GM21529 (cell line): ENCODE data around the gene CLDN11.

ENCODE experiments used
- ATAC-seq: cut with Tn5 transposase; IDR thresholded peaks from one replicate; pipeline ENCODE4 v1.9.1; 2021; ENCODE audit not compliant: unreplicated experiment

The CLDN11 gene

DNA sequence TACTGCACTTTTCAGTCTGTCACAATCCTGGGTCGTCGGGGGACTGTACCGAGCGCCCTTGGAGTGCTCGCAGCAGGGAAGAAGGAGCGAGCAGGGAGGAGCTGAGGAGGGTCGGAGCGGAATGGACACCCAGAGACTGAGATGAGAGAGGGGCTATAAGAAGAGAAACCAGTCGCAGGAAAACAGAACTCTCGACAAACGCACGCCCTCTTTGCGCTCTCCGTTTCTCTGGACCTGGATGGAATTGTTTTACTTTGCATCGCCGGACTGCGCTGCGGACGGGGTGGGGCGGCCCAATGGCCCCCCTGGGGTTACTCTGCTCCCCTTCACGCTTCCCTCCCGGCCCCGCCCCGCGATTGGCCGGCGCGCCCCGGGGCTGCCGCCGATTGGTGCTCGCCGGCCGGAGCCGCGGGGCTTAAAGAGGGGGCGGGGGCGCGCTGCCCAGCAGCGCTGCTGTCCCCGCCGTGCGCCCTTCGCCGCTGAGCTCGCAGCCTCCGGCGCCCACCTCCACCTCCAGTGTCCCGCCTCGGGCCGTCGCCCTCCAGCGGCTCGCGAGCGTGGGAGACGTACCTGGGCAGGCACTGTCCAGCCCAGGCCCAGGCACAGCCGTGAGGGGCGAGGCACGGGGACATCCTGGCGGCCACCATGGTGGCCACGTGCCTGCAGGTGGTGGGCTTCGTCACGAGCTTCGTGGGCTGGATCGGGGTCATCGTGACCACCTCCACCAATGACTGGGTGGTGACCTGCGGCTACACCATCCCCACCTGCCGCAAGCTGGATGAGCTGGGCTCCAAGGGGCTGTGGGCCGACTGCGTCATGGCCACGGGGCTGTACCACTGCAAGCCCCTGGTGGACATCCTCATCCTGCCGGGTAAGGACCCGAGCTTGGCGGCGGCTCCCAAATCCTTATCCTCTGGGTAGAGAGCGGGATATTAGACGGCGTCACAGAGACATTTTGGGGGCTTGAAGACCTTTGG lies at the start of gene CLDN11:
TSS of gene CLDN11 (plus strand) at position 447 of the 977 bp plus-strand sequence. CDS start at position 646, 199 bp downstream.
- ATAC-seq = no peak

DNA sequence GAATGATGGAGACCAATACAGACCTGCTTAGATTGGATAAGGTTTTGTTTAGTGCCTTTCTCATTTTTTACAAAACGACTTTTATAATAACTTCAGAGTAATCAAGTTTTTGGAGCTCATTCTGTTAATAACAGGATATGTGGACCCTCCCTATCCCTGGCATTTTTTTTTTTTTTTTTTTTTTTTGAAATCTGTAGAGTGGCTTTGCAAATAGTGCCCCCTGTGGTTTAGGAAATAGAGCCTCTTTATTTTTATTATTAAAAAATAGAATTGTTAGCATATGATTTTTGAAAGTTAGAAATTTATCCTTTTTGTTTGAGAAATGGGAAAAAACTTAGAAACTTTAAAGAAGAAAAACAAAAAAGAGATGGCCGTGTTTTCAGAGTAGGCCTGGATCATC lies 49.7 kb upstream of the CLDN11 start:
- no peak for ATAC-seq

GRCh38 chr3:170372190-170372879 lies 46.3 kb upstream of the CLDN11 start:
- no peak for ATAC-seq

DNA sequence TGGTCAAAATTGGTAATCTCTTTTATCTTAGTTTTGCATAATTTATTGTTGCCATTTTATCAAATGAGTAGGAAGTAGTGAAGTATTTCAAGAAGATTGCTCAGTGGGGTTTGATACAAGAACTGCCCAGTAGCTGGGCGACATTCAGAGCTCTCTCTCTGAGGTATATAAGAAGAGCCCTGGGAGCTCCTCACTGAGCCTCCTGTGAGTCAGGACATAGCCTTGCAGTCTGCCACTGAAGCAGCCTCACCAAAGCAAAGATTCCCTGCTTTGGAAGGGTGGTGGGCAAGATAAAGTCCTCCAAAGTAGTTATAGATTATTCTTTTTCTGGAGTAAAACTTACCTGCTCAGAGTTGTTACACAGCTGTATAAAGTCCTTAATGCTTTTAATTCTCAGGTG lies 35.1 kb upstream of the CLDN11 start:
- ATAC-seq = no peak

- ATAC-seq = no peak
These were observed 32.2 kb upstream of the CLDN11 start for GRCh38 chr3:170386468-170386867.

- no peak for ATAC-seq
These were observed 30.7 kb upstream of the CLDN11 start for GRCh38 chr3:170387950-170388349.

- no peak for ATAC-seq
These were observed 27.6 kb upstream of the CLDN11 start for GRCh38 chr3:170391108-170391507.

GRCh38 chr3:170397685-170398084 lies 21.0 kb upstream of the CLDN11 start:
- no peak for ATAC-seq

DNA sequence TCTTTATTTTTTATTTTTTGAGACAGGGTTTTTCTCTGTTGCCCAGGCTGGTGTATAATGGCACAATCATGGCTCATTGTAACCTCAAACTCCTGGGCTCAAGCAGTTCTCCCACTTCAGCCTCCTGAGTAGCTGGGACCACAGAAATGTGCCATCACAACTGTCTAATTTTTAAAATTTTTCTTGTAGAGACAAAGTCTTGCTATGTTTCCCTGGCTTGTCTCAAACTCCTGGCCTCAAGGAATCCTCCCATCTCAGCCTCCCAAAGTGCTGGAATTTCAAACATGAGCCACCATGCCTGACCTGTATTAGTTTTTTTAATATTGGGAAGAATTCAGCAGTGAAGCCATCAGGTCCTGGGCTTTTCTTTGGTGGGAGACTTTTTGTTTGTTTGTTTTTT lies 13.6 kb upstream of the CLDN11 start:
- ATAC-seq = no peak

DNA sequence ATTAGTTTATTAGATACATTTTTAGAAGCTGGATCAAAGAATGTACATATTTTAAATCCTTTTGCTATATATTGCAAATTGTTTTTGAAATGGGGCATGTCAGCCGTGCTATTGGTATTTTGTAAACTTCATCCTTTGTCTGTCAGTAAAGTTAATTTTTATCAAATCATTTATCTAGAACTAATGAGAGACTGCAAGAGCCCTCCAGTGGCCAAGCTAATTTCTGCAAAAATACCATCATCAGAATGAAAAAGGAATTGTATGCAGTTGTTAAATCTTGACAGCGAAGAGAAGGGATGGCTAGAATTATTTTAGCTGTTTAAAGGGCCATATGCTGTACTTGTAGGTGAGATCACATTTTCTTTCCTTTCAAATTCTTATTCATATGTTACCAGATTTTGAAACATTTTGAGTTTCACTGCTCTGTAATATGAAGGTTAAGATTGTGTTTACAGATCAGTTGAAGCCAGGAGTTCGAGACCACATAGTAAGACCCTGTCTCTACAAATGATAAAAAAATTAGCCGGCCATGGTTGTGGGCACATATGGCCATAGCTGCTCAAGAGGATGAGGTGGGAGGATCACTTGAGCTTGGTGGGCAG lies 8.1 kb upstream of the CLDN11 start:
- ATAC-seq = no peak

DNA sequence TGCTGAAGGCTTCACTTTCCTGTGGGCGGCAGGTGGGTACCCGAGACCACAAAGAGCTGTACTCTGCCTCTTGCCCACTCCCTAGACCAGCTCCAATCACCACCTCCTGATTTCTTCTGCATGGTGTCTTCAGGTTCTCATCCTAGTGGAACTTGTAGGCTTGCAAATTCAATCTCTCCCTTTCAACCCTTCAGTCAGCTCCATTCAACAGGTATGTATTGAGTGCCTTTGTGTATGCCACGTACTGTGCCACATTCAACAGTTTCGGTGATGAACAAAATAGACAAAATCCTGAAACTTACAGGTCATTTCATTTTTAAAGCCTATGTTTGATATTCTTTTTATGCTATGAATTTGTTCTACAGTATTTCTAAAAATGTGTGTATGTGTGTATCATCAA lies 5.4 kb upstream of the CLDN11 start:
- ATAC-seq = no peak

DNA sequence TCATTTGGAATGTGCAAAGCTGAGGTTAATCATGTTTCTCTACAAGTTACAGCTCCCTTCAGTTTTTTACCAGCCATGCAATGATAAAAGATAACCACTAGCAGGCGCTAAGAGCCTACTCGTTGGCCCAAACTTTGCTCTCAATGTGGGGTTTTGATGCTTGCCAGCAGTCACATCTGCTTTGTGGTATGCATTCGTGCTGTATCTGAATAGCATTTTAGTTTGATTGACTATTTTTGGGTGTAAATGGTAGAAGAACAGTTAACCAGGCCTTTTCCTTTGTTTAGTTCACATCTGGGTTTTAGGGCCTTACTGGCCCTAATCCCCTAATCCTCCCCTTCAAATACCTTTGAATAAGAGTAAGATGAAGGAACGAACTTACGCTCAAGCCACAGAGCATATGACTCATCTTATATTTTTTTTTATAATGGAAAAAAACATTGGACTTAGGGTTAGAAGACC lies 4.4 kb upstream of the CLDN11 start:
- ATAC-seq = no peak

DNA sequence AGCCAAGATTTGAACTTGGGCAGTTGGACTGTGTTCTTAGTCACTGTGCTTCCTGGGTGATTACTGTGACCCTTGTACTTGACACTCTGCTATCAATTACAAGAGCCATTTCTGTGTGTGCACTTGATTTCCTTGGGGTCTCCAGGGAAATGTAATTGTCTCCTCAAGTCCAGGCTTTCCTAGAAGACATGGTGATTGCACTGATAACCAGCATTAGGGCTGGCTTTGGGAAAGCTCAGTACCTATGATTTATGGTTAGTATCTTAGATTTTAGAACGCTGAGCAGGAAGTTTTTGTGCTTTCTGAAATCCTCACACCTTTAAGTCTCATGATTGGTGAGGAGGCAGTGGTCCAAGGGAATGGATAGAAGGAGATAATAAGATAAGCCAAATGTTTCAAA lies 1.6 kb upstream of the CLDN11 start:
- ATAC-seq = no peak

DNA sequence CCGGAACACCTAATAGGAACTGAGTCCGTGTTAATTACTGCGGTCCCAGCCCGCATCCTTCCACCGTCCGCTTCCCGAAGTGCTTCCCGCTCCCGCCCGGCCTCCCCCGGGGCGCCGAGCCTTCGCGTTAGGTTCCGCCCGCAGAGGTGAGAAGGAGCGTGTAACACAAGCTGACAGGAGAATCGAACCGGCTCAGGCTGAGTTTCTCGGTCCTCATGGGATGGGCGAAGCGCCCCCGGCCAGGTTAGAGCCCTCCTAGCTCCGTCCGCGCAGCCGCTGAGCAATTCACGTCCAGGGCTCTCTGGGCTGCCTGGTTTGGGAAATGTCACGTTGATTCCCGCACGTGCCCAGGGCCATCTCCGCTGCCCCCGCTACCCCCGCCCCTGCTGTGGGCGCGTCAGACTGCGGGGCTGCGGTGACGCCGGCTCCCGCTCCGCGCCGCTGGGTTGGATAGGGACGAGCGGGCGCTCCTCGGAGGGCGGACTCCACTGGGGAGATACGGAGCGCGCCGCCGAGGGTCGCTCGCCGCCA lies 954 bp downstream of the CLDN11 start:
- ATAC-seq = no peak

- ATAC-seq = no peak
These were observed 1.7 kb downstream of the CLDN11 start for GRCh38 chr3:170420307-170420821.

DNA sequence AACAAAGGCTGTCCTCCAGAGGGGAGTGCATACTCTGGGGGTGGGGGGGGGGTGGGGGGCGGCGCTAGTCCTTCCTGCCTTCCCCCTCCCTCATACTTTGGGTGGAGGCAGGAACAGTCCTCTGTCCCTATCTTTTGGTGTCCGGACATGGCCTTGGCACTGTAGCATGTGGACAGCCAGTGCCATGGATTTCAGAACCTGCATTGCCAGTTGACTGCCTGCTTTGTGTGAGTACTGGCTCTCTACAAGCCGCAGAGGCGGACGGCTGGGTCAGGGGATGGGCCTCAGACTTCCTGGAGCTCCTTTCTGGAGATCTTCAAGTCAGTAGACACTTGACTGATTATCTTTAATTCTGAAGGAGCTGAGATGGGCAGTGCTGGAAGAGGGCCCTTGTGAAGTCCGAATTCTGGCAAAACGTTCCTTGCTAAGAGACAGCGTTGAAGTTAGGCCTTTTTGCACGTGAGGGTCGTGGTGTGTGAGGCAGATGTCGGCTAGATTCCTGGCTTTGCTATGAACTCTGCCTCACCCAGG lies 2.5 kb downstream of the CLDN11 start:
- no peak for ATAC-seq

- no peak for ATAC-seq
These were observed 3.1 kb downstream of the CLDN11 start for GRCh38 chr3:170421758-170422157.

GRCh38 chr3:170423001-170423615 lies 4.4 kb downstream of the CLDN11 start:
- no peak for ATAC-seq

GRCh38 chr3:170424879-170425278 lies 6.2 kb downstream of the CLDN11 start:
- ATAC-seq = no peak

- ATAC-seq = no peak
These were observed 7.0 kb downstream of the CLDN11 start for GRCh38 chr3:170425491-170426239.
